SK-N-SH (cell line): ENCODE measurements around the gene ALG9.

Experiments
- RAD21 ChIP-seq: IDR thresholded peaks from 2 replicates; pipeline ENCODE4 v1.6.1; 2012; ENCODE audit warnings: mild to moderate bottlenecking, low read length
- TF ChIP-seq, protein P1 (sequence below): fragments of 200-600 bp; sonication (generic); IDR thresholded peaks from 2 replicates; pipeline ENCODE4 v1.6.1; 2017; ENCODE audit warnings: antibody characterized with exemption, mild to moderate bottlenecking, moderate library complexity
- TF ChIP-seq, protein P2 (sequence below): IDR thresholded peaks from 2 replicates; pipeline ENCODE4 v1.4.0; 2012; ENCODE audit warnings: low read depth
- TF ChIP-seq, protein P3 (sequence below): fragments of 150-350 bp; IDR thresholded peaks from 2 replicates; pipeline ENCODE4 v1.6.1; 2017; ENCODE audit warnings: antibody characterized with exemption, low read length, low read depth, borderline replicate concordance

DNA sequence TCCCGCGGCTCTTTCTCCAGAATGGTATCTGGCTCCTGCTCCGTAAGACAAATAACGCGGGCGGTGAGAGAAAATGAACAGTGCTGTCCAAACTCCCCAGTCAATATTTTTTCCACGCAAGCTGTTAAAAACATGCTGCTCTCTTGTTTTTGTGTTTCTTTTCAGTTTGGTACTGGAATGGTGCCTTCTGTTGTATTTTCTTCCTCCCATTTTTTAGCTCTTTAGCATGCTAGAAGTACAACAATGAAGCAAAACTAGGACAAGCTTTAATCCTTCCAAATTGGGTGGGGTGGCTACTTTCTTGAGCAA lies 104.6 kb downstream of the ALG9 start:
- TF ChIP-seq, protein P1, sequence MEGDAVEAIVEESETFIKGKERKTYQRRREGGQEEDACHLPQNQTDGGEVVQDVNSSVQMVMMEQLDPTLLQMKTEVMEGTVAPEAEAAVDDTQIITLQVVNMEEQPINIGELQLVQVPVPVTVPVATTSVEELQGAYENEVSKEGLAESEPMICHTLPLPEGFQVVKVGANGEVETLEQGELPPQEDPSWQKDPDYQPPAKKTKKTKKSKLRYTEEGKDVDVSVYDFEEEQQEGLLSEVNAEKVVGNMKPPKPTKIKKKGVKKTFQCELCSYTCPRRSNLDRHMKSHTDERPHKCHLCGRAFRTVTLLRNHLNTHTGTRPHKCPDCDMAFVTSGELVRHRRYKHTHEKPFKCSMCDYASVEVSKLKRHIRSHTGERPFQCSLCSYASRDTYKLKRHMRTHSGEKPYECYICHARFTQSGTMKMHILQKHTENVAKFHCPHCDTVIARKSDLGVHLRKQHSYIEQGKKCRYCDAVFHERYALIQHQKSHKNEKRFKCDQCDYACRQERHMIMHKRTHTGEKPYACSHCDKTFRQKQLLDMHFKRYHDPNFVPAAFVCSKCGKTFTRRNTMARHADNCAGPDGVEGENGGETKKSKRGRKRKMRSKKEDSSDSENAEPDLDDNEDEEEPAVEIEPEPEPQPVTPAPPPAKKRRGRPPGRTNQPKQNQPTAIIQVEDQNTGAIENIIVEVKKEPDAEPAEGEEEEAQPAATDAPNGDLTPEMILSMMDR = no peak
- TF ChIP-seq RAD21 = no peak
- TF ChIP-seq, protein P2, sequence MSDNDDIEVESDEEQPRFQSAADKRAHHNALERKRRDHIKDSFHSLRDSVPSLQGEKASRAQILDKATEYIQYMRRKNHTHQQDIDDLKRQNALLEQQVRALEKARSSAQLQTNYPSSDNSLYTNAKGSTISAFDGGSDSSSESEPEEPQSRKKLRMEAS = no peak
- TF ChIP-seq, protein P3, sequence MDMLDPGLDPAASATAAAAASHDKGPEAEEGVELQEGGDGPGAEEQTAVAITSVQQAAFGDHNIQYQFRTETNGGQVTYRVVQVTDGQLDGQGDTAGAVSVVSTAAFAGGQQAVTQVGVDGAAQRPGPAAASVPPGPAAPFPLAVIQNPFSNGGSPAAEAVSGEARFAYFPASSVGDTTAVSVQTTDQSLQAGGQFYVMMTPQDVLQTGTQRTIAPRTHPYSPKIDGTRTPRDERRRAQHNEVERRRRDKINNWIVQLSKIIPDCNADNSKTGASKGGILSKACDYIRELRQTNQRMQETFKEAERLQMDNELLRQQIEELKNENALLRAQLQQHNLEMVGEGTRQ = no peak
